HUES48 (cell line): ENCODE data around the gene ORC3.

Experiments used
- H3K27ac ChIP-seq: one replicate; pipeline ENCODE4 v1.7.0; 2013; ENCODE audit warnings: low read depth, low read length, inconsistent platforms
- H3K27me3 ChIP-seq: 2 replicates; pipeline ENCODE4 v1.6.1; 2013; ENCODE audit warnings: mild to moderate bottlenecking, low read length; ENCODE audit not compliant: control insufficient read depth, insufficient read depth
- H3K36me3 ChIP-seq: 2 replicates; pipeline ENCODE4 v1.6.1; 2013; ENCODE audit warnings: low read length; ENCODE audit not compliant: control insufficient read depth, insufficient read depth
- H3K4me1 ChIP-seq: 2 replicates; pipeline ENCODE4 v1.6.1; 2013; ENCODE audit warnings: mild to moderate bottlenecking, low read length; ENCODE audit not compliant: control insufficient read depth, insufficient read depth
- H3K4me3 ChIP-seq: 2 replicates; pipeline ENCODE4 v1.5.1; 2013; ENCODE audit warnings: mild to moderate bottlenecking, low read depth, low read length
- H3K9ac ChIP-seq: 2 replicates; pipeline ENCODE4 v1.6.1; 2013; ENCODE audit warnings: mild to moderate bottlenecking, low read depth, low read length, moderate library complexity
- H3K9me3 ChIP-seq: 2 replicates; pipeline ENCODE4 v1.6.1; 2013; ENCODE audit warnings: low read length; ENCODE audit not compliant: control insufficient read depth, insufficient read depth

The ORC3 gene

DNA sequence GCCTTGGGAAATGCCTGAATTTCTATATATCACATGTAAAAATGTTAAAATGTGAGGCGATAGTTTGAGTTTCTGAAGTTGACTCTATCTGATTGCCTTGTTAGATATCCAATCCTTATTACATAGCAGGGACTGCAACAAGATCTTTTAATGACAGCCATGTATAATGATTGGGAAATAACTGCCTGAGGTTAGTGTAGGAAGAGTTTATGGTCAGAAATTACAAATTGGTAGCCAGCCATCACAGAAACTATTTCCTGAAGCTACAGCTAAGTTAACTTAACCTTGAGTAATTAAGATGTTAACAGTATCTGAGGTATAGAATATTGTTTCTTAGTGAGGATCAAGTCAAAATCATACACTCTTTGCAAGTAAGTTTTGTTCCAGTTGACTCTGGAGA is 71.1 kb downstream of the ORC3 start:
- H3K36me3 ChIP-seq = peaks cover 71% of the 10 kb centered on the region
- H3K27ac ChIP-seq = no peak overlapping the region
- no peaks in the 10 kb centered on the region for H3K4me1 ChIP-seq
- H3K4me3 ChIP-seq = no peak overlapping the region
- H3K9me3 ChIP-seq = no peaks in the 10 kb centered on the region
- H3K9ac ChIP-seq = no peak overlapping the region
- H3K27me3 ChIP-seq = no peaks in the 10 kb centered on the region

DNA sequence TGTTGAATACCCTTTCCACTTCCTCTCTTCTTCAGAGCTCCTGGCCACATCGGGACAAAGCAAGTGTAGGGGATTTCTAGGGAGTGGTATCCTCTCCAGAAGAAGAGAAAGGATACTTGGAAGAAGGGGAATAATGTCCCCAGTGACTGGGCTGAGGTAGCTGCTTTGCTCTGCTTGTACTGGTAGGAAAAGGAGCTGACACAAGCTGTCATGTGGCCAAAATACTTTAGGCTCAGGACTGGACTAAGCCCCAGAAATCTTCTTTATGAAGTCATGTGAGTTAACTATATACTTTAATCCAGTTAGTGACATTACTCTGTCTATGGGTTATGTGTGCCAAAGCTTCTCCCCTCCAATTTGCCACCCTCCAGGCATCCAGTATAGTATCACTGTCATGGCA is 71.6 kb downstream of the ORC3 start:
- peaks cover 70% of the 10 kb centered on the region for H3K36me3 ChIP-seq
- no peak overlapping the region for H3K27ac ChIP-seq
- H3K4me3 ChIP-seq = no peak overlapping the region

DNA sequence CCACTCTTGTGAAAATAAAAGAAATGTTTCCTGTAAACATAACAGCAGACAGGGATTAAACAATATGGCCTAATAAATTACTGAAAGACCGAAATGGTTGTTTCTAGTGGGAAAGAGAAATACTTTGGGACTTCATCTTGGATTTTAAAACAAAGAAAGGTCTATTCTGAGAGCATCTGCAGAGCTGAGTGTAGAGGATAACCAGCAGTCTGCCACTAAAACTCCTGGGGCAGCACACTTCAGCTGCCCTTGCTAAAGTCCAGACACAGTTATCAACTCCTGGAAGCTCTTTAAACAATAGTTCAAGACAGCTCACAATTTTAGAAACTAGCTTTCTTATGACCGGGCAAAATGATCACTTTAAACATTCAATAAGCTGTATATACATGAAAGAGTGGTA is 73.5 kb downstream of the ORC3 start:
- Histone ChIP-seq H3K4me1 (no peaks in the 10 kb centered on the region), H3K27me3 (no peaks in the 10 kb centered on the region), H3K9ac (no peak overlapping the region), H3K27ac (no peak overlapping the region), H3K9me3 (no peaks in the 10 kb centered on the region), H3K36me3 (peaks cover 69% of the 10 kb centered on the region), H3K4me3 (no peak overlapping the region)

More for the DNA sequence above, 71.6 kb downstream of the ORC3 start:
- H3K27me3 ChIP-seq = no peaks in the 10 kb centered on the region
- no peaks in the 10 kb centered on the region for H3K4me1 ChIP-seq
- H3K9me3 ChIP-seq = no peaks in the 10 kb centered on the region
- no peak overlapping the region for H3K9ac ChIP-seq

- H3K9ac ChIP-seq = no peak overlapping the region
- no peaks in the 10 kb centered on the region for H3K4me1 ChIP-seq
- no peak overlapping the region for H3K4me3 ChIP-seq
- no peak overlapping the region for H3K27ac ChIP-seq
- no peaks in the 10 kb centered on the region for H3K9me3 ChIP-seq
- peaks cover 73% of the 10 kb centered on the region for H3K36me3 ChIP-seq
- no peaks in the 10 kb centered on the region for H3K27me3 ChIP-seq
These were observed 75.1 kb downstream of the ORC3 start for GRCh38 chr6:87664921-87665485.

GRCh38 chr6:87667032-87667431 is 77.1 kb downstream of the ORC3 start:
- Histone ChIP-seq H3K36me3 (peaks cover 68% of the 10 kb centered on the region), H3K4me1 (0 out of 2 replicates have a peak, but pooled peaks cover 6% of the 10 kb centered on the region), H3K27me3 (no peaks in the 10 kb centered on the region), H3K9me3 (no peaks in the 10 kb centered on the region), H3K4me3 (no peak overlapping the region), H3K27ac (no peak overlapping the region), H3K9ac (no peak overlapping the region)

DNA sequence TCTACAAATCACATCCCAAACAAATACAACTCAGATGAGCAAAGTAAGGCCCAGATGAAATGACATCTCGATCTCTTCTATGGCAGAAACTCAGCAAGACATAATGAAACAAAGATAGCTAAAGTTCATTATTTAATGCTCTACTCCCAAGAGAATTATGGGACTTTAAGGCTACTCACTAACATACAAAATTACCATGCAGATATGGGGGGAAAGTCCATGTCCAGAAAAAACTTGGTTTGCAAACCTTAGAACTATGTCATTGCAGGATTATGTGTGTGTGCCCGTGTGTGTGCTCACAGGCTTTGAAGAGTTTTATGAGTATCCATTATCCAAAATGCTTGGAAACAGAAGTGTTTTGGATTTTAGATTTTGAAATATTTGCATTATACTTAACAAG is 78.1 kb downstream of the ORC3 start:
- Histone ChIP-seq H3K36me3 (peaks cover 71% of the 10 kb centered on the region), H3K9me3 (no peaks in the 10 kb centered on the region), H3K27me3 (no peaks in the 10 kb centered on the region), H3K4me1 (0 out of 2 replicates have a peak, but pooled peaks cover 6% of the 10 kb centered on the region), H3K27ac (no peak overlapping the region), H3K9ac (no peak overlapping the region), H3K4me3 (no peak overlapping the region)

- peaks cover 67% of the 10 kb centered on the region for H3K36me3 ChIP-seq
- 0 out of 2 replicates have a peak, but pooled peaks cover 6% of the 10 kb centered on the region for H3K4me1 ChIP-seq
- no peak overlapping the region for H3K27ac ChIP-seq
- H3K9ac ChIP-seq = no peak overlapping the region
- no peaks in the 10 kb centered on the region for H3K27me3 ChIP-seq
- H3K9me3 ChIP-seq = no peaks in the 10 kb centered on the region
- no peak overlapping the region for H3K4me3 ChIP-seq
These were observed 79.1 kb downstream of the ORC3 start for GRCh38 chr6:87669051-87669450.

DNA sequence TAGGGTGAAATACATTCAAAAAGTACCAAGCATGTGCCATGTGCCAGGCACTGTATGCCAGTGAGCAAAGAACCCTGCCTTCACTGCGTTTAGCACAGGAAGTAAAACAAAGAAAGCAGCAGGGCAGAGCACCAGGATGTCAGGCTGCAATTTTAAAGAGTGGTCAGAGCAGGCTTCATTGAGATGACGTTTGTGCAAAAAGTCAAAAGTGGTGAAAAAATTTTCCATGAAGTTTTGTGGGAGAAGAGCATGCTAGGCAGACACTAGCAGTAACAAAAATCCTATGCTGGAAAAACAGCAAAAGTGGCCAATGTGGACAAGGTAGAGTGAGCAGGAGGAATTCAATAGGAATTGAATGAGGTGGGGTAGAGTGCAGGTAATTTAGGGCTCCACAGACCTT is 80.8 kb downstream of the ORC3 start:
- Histone ChIP-seq H3K27ac (no peak overlapping the region), H3K4me1 (0 out of 2 replicates have a peak, but pooled peaks cover 6% of the 10 kb centered on the region), H3K9me3 (no peaks in the 10 kb centered on the region), H3K36me3 (peaks cover 63% of the 10 kb centered on the region), H3K9ac (no peak overlapping the region; the same call in 1 of the 2 replicates), H3K27me3 (no peaks in the 10 kb centered on the region), H3K4me3 (no peak overlapping the region)

DNA sequence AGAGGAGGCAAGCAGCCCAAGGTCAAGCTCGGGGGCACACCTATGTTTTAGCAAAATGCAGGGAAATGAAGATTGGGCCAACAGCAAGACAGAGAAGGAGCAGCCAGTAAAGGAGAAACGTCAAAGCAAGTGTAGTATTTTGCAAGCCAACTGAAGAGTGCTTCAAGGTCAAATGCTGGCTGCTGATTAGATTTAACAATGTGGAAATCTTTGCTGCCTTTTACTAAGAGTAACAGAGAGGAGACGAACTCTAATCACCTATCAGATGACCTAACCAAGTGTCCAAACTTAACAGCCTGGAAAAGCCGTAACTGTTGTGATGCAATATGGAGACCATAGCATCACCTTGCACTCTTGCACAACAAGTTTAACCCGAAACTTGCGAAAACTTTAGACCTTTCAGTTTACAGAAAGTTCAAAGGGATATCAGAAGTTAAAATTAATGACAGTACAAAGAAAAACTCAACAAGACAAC is 81.7 kb downstream of the ORC3 start:
- no peaks in the 10 kb centered on the region for H3K27me3 ChIP-seq
- no peak overlapping the region for H3K27ac ChIP-seq
- H3K9me3 ChIP-seq = no peaks in the 10 kb centered on the region
- peaks cover 64% of the 10 kb centered on the region for H3K36me3 ChIP-seq
- no peak overlapping the region for H3K4me3 ChIP-seq
- 0 out of 2 replicates have a peak, but pooled peaks cover 6% of the 10 kb centered on the region for H3K4me1 ChIP-seq
- H3K9ac ChIP-seq = no peak overlapping the region

DNA sequence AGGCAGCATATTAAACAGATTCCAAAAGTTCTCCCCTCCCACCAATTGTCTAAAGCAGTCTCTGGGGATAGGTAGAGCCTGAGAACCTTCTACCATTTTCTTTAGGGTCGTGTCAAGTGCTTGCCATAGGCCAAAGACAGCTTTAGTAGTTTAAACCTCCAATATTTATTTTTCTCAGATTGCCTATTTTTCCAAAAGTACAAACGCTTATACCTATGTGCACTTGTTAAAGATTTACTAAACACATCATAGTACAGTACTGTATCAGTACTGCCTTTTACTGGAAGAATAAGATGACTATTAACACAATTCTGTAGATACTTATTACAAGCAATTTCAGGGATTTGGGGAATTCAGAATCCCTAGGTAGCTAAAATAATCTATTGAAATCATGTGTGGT is 82.7 kb downstream of the ORC3 start:
- H3K4me3 ChIP-seq = no peak overlapping the region
- no peak overlapping the region for H3K9ac ChIP-seq
- H3K4me1 ChIP-seq = 0 out of 2 replicates have a peak, but pooled peaks cover 6% of the 10 kb centered on the region
- no peak overlapping the region for H3K27ac ChIP-seq
- peaks cover 66% of the 10 kb centered on the region for H3K36me3 ChIP-seq
- H3K9me3 ChIP-seq = no peaks in the 10 kb centered on the region
- H3K27me3 ChIP-seq = no peaks in the 10 kb centered on the region

GRCh38 chr6:87673237-87673636 is 83.3 kb downstream of the ORC3 start:
- Histone ChIP-seq H3K36me3 (peaks cover 65% of the 10 kb centered on the region), H3K4me3 (no peak overlapping the region), H3K4me1 (0 out of 2 replicates have a peak, but pooled peaks cover 6% of the 10 kb centered on the region), H3K9me3 (no peaks in the 10 kb centered on the region), H3K9ac (no peak overlapping the region), H3K27ac (no peak overlapping the region), H3K27me3 (no peaks in the 10 kb centered on the region)
